Thoracic aorta (tissue), 2 donors: ENCODE data around the gene PCED1A. TPM values are rescaled to one million over a fixed set of nuclear protein-coding genes. Genes with fewer than 3 reads are reported as not detected.

ENCODE experiments used
- ATAC-seq: fragments of 150-250 bp; one replicate; pipeline ENCODE4 v1.8.0; 2017; ENCODE audit warnings: low read depth; ENCODE audit not compliant: insufficient number of reproducible peaks, low FRiP score
- DNase-seq: peaks from one replicate; pipeline ENCODE4 v3.0.0-alpha.2; 2020; ENCODE audit warnings: low spot score
- H3K27ac ChIP-seq, 2 donors: fragments of 200-600 bp; sonication (generic); 1 replicate in 1 of 2; 2 replicates in 1 of 2; pipeline ENCODE4 v1.5.1; 2016; ENCODE audit warnings: mild to moderate bottlenecking in 2 of 2, moderate library complexity in 2 of 2
- H3K27me3 ChIP-seq: fragments of 200-600 bp; sonication (generic); replicated peaks from 2 replicates; pipeline ENCODE4 v1.6.0; 2016; ENCODE audit warnings: mild to moderate bottlenecking; ENCODE audit not compliant: insufficient read depth
- H3K36me3 ChIP-seq: fragments of 200-600 bp; sonication (generic); one replicate; pipeline ENCODE4 v1.5.1; 2016
- H3K4me1 ChIP-seq, 2 donors: fragments of 200-600 bp; sonication (generic); 1 replicate in 1 of 2; 2 replicates in 1 of 2; pipeline versions ENCODE4 v1.5.1 to v1.6.0; 2016; ENCODE audit warnings: low read depth in 2 of 2, mild to moderate bottlenecking in 1 of 2; ENCODE audit not compliant: control insufficient read depth in 1 of 2
- H3K4me3 ChIP-seq: fragments of 200-600 bp; sonication (generic); 2 replicates; pipeline ENCODE4 v1.5.1; 2016; ENCODE audit warnings: mild to moderate bottlenecking
- H3K9me3 ChIP-seq: fragments of 200-600 bp; sonication (generic); 2 replicates; pipeline ENCODE4 v1.5.1; 2016
- CTCF ChIP-seq: fragments of 200-600 bp; sonication (generic); IDR thresholded peaks from one replicate; pipeline ENCODE4 v1.5.1; 2019; ENCODE audit warnings: antibody characterized with exemption
- total RNA-seq, 2 donors: library from RNA; depleted of rRNA; stranded (reverse); fragments of >200 nt; gene quantifications; one replicate each; pipeline versions ENCODE4 v1.1.0 to v1.2.3, GENCODE V29; 2016

The PCED1A gene
- total RNA-seq, 2 donors from 2014 or later: 40.6 to 44.3 TPM

GRCh38 chr20:2820084-2820895 is 20.2 kb downstream of the PCED1A start:
- Histone ChIP-seq H3K27ac (no peak overlapping the region), H3K36me3 (no peaks in the 10 kb centered on the region), H3K4me1 (peaks cover 0 to 9% of the 10 kb centered on the region in 2 donors), H3K4me3 (no peak overlapping the region), H3K27me3 (no peaks in the 10 kb centered on the region), H3K9me3 (no peaks in the 10 kb centered on the region)
- TF ChIP-seq CTCF: no peak
- DNase-seq: no peak
- no peak for ATAC-seq

GRCh38 chr20:2817891-2818595 is 22.4 kb downstream of the PCED1A start:
- no peak for TF ChIP-seq CTCF
- H3K27ac ChIP-seq: no peak overlapping the region
- H3K9me3 ChIP-seq: no peaks in the 10 kb centered on the region
- H3K36me3 ChIP-seq: no peaks in the 10 kb centered on the region
- no peaks in the 10 kb centered on the region for H3K27me3 ChIP-seq
- no peak for ATAC-seq
- no peak for DNase-seq
- no peak overlapping the region for H3K4me3 ChIP-seq
- H3K4me1 ChIP-seq: peaks cover 0 to 9% of the 10 kb centered on the region in 2 donors

- TF ChIP-seq CTCF: no peak
- H3K9me3 ChIP-seq: no peaks in the 10 kb centered on the region
- H3K27ac ChIP-seq: no peak overlapping the region
- no peaks in the 10 kb centered on the region for H3K36me3 ChIP-seq
- no peak for DNase-seq
- no peak for ATAC-seq
- H3K27me3 ChIP-seq: no peaks in the 10 kb centered on the region
- H3K4me3 ChIP-seq: no peak overlapping the region
- peaks cover 0 to 9% of the 10 kb centered on the region in 2 donors for H3K4me1 ChIP-seq
Measured at GRCh38 chr20:2817341-2817726, 23.1 kb downstream of the PCED1A start.

- Histone ChIP-seq H3K36me3 (no peaks in the 10 kb centered on the region), H3K9me3 (no peaks in the 10 kb centered on the region), H3K4me3 (no peak overlapping the region), H3K27me3 (no peaks in the 10 kb centered on the region), H3K27ac (no peak overlapping the region), H3K4me1 (peaks cover 0 to 9% of the 10 kb centered on the region in 2 donors)
- no peak for TF ChIP-seq CTCF
- no peak for DNase-seq
- no peak for ATAC-seq
Measured at GRCh38 chr20:2816583-2817340, 23.7 kb downstream of the PCED1A start.

- ATAC-seq (no peak), DNase-seq (no peak)
- no peak for TF ChIP-seq CTCF
- peaks cover 0 to 9% of the 10 kb centered on the region in 2 donors for H3K4me1 ChIP-seq
- H3K9me3 ChIP-seq: no peaks in the 10 kb centered on the region
- H3K27me3 ChIP-seq: no peaks in the 10 kb centered on the region
- no peak within 1 kb of the TSS for H3K4me3 ChIP-seq
- H3K36me3 ChIP-seq: no peaks in the 10 kb centered on the region
- H3K27ac ChIP-seq: no peak within 1 kb of the TSS
Measured at GRCh38 chr20:2816030-2816582, 24.3 kb downstream of the PCED1A start, which contains the start of gene TMEM239. TMEM239 (plus strand) TSS chr20:2816364; CDS start chr20:2816555, 191 bp downstream.
